GM12878 (cell line): ENCODE results near the gene C8G. TPM values are rescaled to one million over a fixed set of nuclear protein-coding genes. Genes with fewer than 3 reads are reported as not detected.

Experiments
- CHD1 ChIP-seq: IDR thresholded peaks from 2 replicates; pipeline ENCODE4 v1.6.1; 2012; ENCODE audit warnings: low read depth, low read length, improper control_type of control experiment
- CTCF ChIP-seq, 3 experiments: IDR thresholded peaks in 2 of 3; conservative IDR thresholded peaks in 1 of 3; 2 replicates each; pipeline ENCODE4 v1.5.1; 2011; ENCODE audit warnings: low read depth in 3 of 3, low read length in 3 of 3, mild to moderate bottlenecking in 3 of 3, control low read depth in 2 of 3, moderate library complexity in 2 of 3, inconsistent platforms in 1 of 3, mixed read lengths in 1 of 3; ENCODE audit not compliant: control insufficient read depth in 2 of 3, insufficient read depth in 1 of 3; ENCODE audit errors: extremely low read depth in 1 of 3
- RAD21 ChIP-seq: IDR thresholded peaks from 2 replicates; pipeline ENCODE4 v1.6.1; 2011; ENCODE audit warnings: mild to moderate bottlenecking, low read depth, low read length, moderate library complexity; ENCODE audit not compliant: insufficient read depth
- SUZ12 ChIP-seq: fragments of 200-600 bp; sonication (generic); IDR thresholded peaks from one replicate; pipeline ENCODE4 v1.6.1; 2018; ENCODE audit warnings: antibody characterized with exemption, mild to moderate bottlenecking; ENCODE audit not compliant: unreplicated experiment
- ZBTB4 ChIP-seq: fragments of 450-650 bp; formaldehyde crosslinking; IDR thresholded peaks from 2 replicates; pipeline ENCODE4 v1.4.0; 2022; ENCODE audit warnings: mild to moderate bottlenecking, moderate library complexity
- ZNF217 ChIP-seq: fragments of 450-650 bp; IDR thresholded peaks from 2 replicates; pipeline ENCODE4 v1.6.1; 2017; ENCODE audit warnings: antibody characterized with exemption, mild to moderate bottlenecking
- polyA plus RNA-seq, 11 experiments: library from polyadenylated mRNA; depleted of rRNA in 4 of 11; unstranded in 6 of 11; stranded (reverse) in 5 of 11; fragments of >200 nt; fragmentation: Nextera tagmentation in 4 of 11; fragmentation: Illumina TruSeq in 1 of 11; extraction: Ambion mirVana in 4 of 11; extraction: Trizol in 1 of 11; gene quantifications; 1 replicate in 1 of 11; 2 replicates in 10 of 11; pipeline versions ENCODE4 v1.2.1 to v1.2.3, GENCODE V29; 2011 to 2016; ENCODE audit warnings: inconsistent platforms in 2 of 11, missing spikeins in 2 of 11, low read depth in 1 of 11
- total RNA-seq, 4 experiments: library from RNA; depleted of rRNA in 3 of 4; stranded (reverse); fragments of >200 nt in 3 of 4; fragmentation: Illumina TruSeq in 1 of 4; extraction: Trizol in 1 of 4; gene quantifications; 2 replicates each; pipeline versions ENCODE4 v1.2.1 to v1.2.3, GENCODE V29; 2013 to 2021
- TF ChIP-seq, protein P1 (sequence below): IDR thresholded peaks from 2 replicates; pipeline ENCODE4 v1.6.1; 2011; ENCODE audit warnings: borderline replicate concordance, low read depth, mild to moderate bottlenecking, moderate library complexity, low read length; ENCODE audit not compliant: insufficient read depth, poor library complexity, severe bottlenecking

C8G gene
- total and polyA plus RNA-seq, 10 of the 15 experiments (the other 5 are each of a cell fraction or from before 2014, with no cell fraction given): 0.26 to 0.69 (median 0.50) TPM; not detected in 7

DNA sequence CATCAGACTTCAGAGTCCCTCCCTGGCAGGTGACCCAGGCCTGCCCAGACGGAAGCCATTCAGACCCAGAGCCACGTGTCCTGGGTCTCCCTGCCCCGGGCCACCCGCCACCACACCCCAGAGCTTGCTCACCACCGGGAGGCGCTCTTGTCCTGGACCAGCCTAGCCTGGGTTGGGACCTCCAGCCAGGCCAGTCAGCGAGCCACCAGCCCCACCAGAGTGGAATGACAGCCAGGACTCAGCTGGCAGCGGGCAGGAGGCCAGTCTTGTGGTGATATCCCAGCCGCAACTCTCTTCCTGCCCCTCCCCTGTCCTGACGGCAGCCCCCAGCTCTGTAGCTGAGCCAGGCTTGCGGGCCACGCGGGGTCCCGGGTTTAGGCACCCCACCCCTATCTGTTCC is 30.6 kb downstream of the C8G start (continued):
- peak in 2 of 3 experiments; percentile 7 to 17; a peak in 1 of 6 replicates for TF ChIP-seq CTCF (IDR thresholded peaks at IDR 0.05 in 2 of 3, conservative IDR thresholded peaks at IDR 0.05 in 1 of 3; ENCODE audit: control insufficient read depth in 2 of 3, extremely low read depth in 1 of 3, insufficient read depth in 1 of 3, low read depth in 3 of 3, low read length in 3 of 3)
- no peak for TF ChIP-seq CHD1
- 0 out of 2 replicates have a peak, but pooled peaks have one; percentile 26 for TF ChIP-seq RAD21
- TF ChIP-seq, protein P1, sequence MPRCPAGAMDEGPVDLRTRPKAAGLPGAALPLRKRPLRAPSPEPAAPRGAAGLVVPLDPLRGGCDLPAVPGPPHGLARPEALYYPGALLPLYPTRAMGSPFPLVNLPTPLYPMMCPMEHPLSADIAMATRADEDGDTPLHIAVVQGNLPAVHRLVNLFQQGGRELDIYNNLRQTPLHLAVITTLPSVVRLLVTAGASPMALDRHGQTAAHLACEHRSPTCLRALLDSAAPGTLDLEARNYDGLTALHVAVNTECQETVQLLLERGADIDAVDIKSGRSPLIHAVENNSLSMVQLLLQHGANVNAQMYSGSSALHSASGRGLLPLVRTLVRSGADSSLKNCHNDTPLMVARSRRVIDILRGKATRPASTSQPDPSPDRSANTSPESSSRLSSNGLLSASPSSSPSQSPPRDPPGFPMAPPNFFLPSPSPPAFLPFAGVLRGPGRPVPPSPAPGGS: no peak
- no peak for TF ChIP-seq ZBTB4 (CRISPR knock-in tag)
- no peak for TF ChIP-seq SUZ12
- TF ChIP-seq ZNF217: no peak
